IMR-90 (cell line): ENCODE results near the gene AGPS. TPM values are rescaled to one million over a fixed set of nuclear protein-coding genes. Genes with fewer than 3 reads are reported as not detected.

Source experiments
- ATAC-seq: fragments of 200-7000 bp; cut with Tn5 transposase; 2 replicates; pipeline ENCODE4 v1.9.1; 2020; ENCODE audit warnings: low read depth, mild to moderate bottlenecking, moderate library complexity
- BruUV-seq: library from RNA; stranded (reverse); fragments of 400-500 nt; replicated peaks from 2 replicates; lab custom pipeline; 2021; lab: Mats Ljungman, UMichigan
- CTCF ChIA-PET: fragments of 300-600 bp; formaldehyde crosslinking; extraction: SDS; loops from one replicate; lab custom pipeline; 2021; ENCODE audit warnings: antibody characterized with exemption; lab: Yijun Ruan, JAX
- POLR2A ChIA-PET: fragments of 300-600 bp; sonication (Branson Sonifier 250); formaldehyde crosslinking; loops from one replicate; lab custom pipeline; 2022; ENCODE audit warnings: antibody characterized with exemption; ENCODE audit not compliant: unreplicated experiment; lab: Charles Lee
- DNase-seq: peaks from one replicate; pipeline ENCODE4 v3.0.0; 2013
- H2AFZ ChIP-seq: replicated peaks from 2 replicates; pipeline ENCODE3; 2013; ENCODE audit warnings: low read length, mild to moderate bottlenecking; ENCODE audit not compliant: poor library complexity
- H2AK5ac ChIP-seq: 2 replicates; pipeline ENCODE4 v1.6.1; 2013; ENCODE audit warnings: low read depth, low read length, inconsistent platforms
- H2AK9ac ChIP-seq: replicated peaks from 2 replicates; pipeline ENCODE3; 2013; ENCODE audit warnings: mild to moderate bottlenecking, low read depth, low read length, moderate library complexity; ENCODE audit not compliant: poor library complexity
- H2BK120ac ChIP-seq: 2 replicates; pipeline ENCODE4 v1.6.1; 2013; ENCODE audit warnings: low read depth, low read length, inconsistent platforms
- H2BK15ac ChIP-seq: 3 replicates; pipeline ENCODE4 v1.6.1; 2013; ENCODE audit warnings: low read depth, low read length, inconsistent platforms
- H2BK20ac ChIP-seq: 2 replicates; pipeline ENCODE4 v1.6.1; 2013; ENCODE audit warnings: low read depth, mild to moderate bottlenecking, inconsistent platforms, low read length, moderate library complexity
- H2BK5ac ChIP-seq: 2 replicates; pipeline ENCODE4 v1.6.1; 2013; ENCODE audit warnings: mild to moderate bottlenecking, low read depth, low read length, inconsistent platforms; ENCODE audit not compliant: poor library complexity, severe bottlenecking
- H3K14ac ChIP-seq: replicated peaks from 2 replicates; pipeline ENCODE4 v1.6.1; 2013; ENCODE audit warnings: low read depth, low read length, inconsistent platforms
- H3K18ac ChIP-seq: 2 replicates; pipeline ENCODE4 v1.6.1; 2013; ENCODE audit warnings: low read depth, low read length, control low read depth
- H3K23ac ChIP-seq: 2 replicates; pipeline ENCODE4 v1.6.1; 2013; ENCODE audit warnings: low read depth, low read length, inconsistent platforms
- H3K27ac ChIP-seq: 2 replicates; pipeline ENCODE4 v1.5.1; 2013; ENCODE audit warnings: mild to moderate bottlenecking, control low read depth, low read length; ENCODE audit not compliant: insufficient read depth
- H3K27me3 ChIP-seq: 2 replicates; pipeline ENCODE4 v1.6.1; 2013; ENCODE audit warnings: low read length; ENCODE audit not compliant: control insufficient read depth, insufficient read depth
- H3K36me3 ChIP-seq: 2 replicates; pipeline ENCODE4 v1.6.1; 2013; ENCODE audit warnings: low read length, mixed read lengths; ENCODE audit not compliant: control insufficient read depth, insufficient read depth
- H3K4ac ChIP-seq: 2 replicates; pipeline ENCODE4 v1.6.1; 2013; ENCODE audit warnings: low read depth, low read length, inconsistent platforms
- H3K4me1 ChIP-seq: 2 replicates; pipeline ENCODE4 v1.6.1; 2013; ENCODE audit warnings: low read length, mixed read lengths; ENCODE audit not compliant: control insufficient read depth, insufficient read depth
- H3K4me2 ChIP-seq: 2 replicates; pipeline ENCODE4 v1.6.1; 2013; ENCODE audit warnings: low read depth, mild to moderate bottlenecking, control low read depth, low read length, moderate library complexity
- H3K4me3 ChIP-seq: 2 replicates; pipeline ENCODE4 v1.5.1; 2013; ENCODE audit warnings: low read depth, mild to moderate bottlenecking, control low read depth, low read length, moderate library complexity; ENCODE audit not compliant: insufficient read depth
- H3K56ac ChIP-seq: 2 replicates; pipeline ENCODE4 v1.6.1; 2013; ENCODE audit warnings: low read length, inconsistent platforms; ENCODE audit not compliant: insufficient read depth; ENCODE audit errors: extremely low read depth
- H3K79me1 ChIP-seq, 2 experiments: 2 replicates each; pipeline ENCODE4 v1.6.1; 2013; ENCODE audit warnings: low read length in 2 of 2, inconsistent platforms in 1 of 2, low read depth in 1 of 2
- H3K9ac ChIP-seq: 2 replicates; pipeline ENCODE4 v1.6.1; 2013; ENCODE audit warnings: low read depth, low read length, control low read depth
- H3K9me1 ChIP-seq: 2 replicates; pipeline ENCODE4 v1.6.1; 2013; ENCODE audit warnings: low read length, inconsistent platforms; ENCODE audit not compliant: insufficient read depth
- H3K9me3 ChIP-seq: 2 replicates; pipeline ENCODE4 v1.6.1; 2013; ENCODE audit warnings: low read length; ENCODE audit not compliant: control insufficient read depth, insufficient read depth
- H4K20me1 ChIP-seq: 2 replicates; pipeline ENCODE4 v1.6.1; 2013; ENCODE audit warnings: low read length, inconsistent platforms; ENCODE audit not compliant: insufficient read depth
- H4K5ac ChIP-seq: 2 replicates; pipeline ENCODE4 v1.6.1; 2013; ENCODE audit warnings: mild to moderate bottlenecking, low read depth, low read length, control low read depth
- H4K8ac ChIP-seq, 2 experiments: 2 replicates each; pipeline ENCODE4 v1.6.1; 2013; ENCODE audit warnings: low read depth in 2 of 2, low read length in 2 of 2, control low read depth in 1 of 2, inconsistent platforms in 1 of 2
- H4K91ac ChIP-seq: 2 replicates; pipeline ENCODE4 v1.6.1; 2013; ENCODE audit warnings: low read depth, low read length, inconsistent platforms; ENCODE audit not compliant: insufficient read depth
- BHLHE40 ChIP-seq: fragments of 150-350 bp; IDR thresholded peaks from 2 replicates; pipeline ENCODE4 v1.6.1; 2016; ENCODE audit warnings: mild to moderate bottlenecking, low read depth, low read length
- CHD1 ChIP-seq: IDR thresholded peaks from 2 replicates; pipeline ENCODE4 v1.6.1; 2012; ENCODE audit warnings: low read depth, low read length, improper control_type of control experiment
- MXI1 ChIP-seq: IDR thresholded peaks from 2 replicates; pipeline ENCODE4 v1.6.1; 2012; ENCODE audit warnings: low read depth, mild to moderate bottlenecking, low read length, moderate library complexity, borderline replicate concordance
- POLR2A ChIP-seq: IDR thresholded peaks from 2 replicates; pipeline ENCODE4 v1.6.1; 2012; ENCODE audit warnings: mild to moderate bottlenecking, low read depth, low read length
- RCOR1 ChIP-seq: IDR thresholded peaks from 2 replicates; pipeline ENCODE4 v1.6.1; 2012; ENCODE audit warnings: mild to moderate bottlenecking, low read length, improper control_type of control experiment; ENCODE audit not compliant: insufficient replicate concordance
- RFX5 ChIP-seq: IDR thresholded peaks from 2 replicates; pipeline ENCODE4 v1.8.0; 2012; ENCODE audit warnings: low read depth, mild to moderate bottlenecking, low read length, moderate library complexity
- WGBS, 2 experiments: methylation state at CpG; one replicate each; pipeline versions ENCODE4 v1.1.5 to v1.1.7; 2013; ENCODE audit warnings: missing lambda C conversion rate in 2 of 2; ENCODE audit not compliant: insufficient read length in 1 of 2; ENCODE audit errors: extremely low coverage in 2 of 2; 5-methylcytosine and 5-hydroxymethylcytosine counted together
- dilution Hi-C: fragments of 300-500 bp; cut with HindIII; formaldehyde crosslinking; loops from one replicate; pipeline ENCODE4 v1.14.3; 2018; ENCODE audit warnings: low sequenced_read_pairs; ENCODE audit not compliant: unreplicated experiment
- in situ Hi-C: fragments of 300-500 bp; cut with MboI; formaldehyde crosslinking; loops from 3 replicates; pipeline ENCODE4 v1.14.3; 2019; ENCODE audit warnings: low sequenced_read_pairs, inconsistent platforms, mixed read lengths
- intact Hi-C: fragments of 100-400 bp; cut with micrococcal nuclease; formaldehyde crosslinking; loops from 2 replicates; pipeline ENCODE4 v1.10.0; 2022
- polyA plus RNA-seq, 3 experiments: library from polyadenylated mRNA; depleted of rRNA; stranded (reverse); fragments of >200 nt; gene quantifications; 2 replicates each; pipeline ENCODE4 v1.2.3, GENCODE V29; 2012; ENCODE audit warnings: low replicate concordance in 1 of 3
- total RNA-seq: library from RNA; depleted of rRNA; stranded (reverse); fragments of >200 nt; gene quantifications from 2 replicates; pipeline ENCODE4 v1.2.3, GENCODE V29; 2012

Gene AGPS
- total and polyA plus RNA-seq, 2 of the 4 experiments (the other 2 are of a cell fraction), result 6.6 to 18.6 TPM

- TF ChIP-seq POLR2A (no peak), CHD1 (no peak), MXI1 (no peak), RCOR1 (no peak), RFX5 (no peak), BHLHE40 (no peak)
- no peak overlapping the region for H4K91ac ChIP-seq
- no peak overlapping the region for H2AK5ac ChIP-seq
- no peak overlapping the region for H3K14ac ChIP-seq
- no peak overlapping the region for H3K18ac ChIP-seq
- H4K20me1 ChIP-seq, result no peaks in the 10 kb centered on the region
- H4K5ac ChIP-seq, result no peak overlapping the region
- H3K56ac ChIP-seq, result no peak overlapping the region
- no CpG with 5 or more reads among the region's 1 CpG for WGBS, 2 experiments
- in situ Hi-C loops, result no loop called here
- no peak overlapping the region for H3K9ac ChIP-seq
- BruUV-seq, result no TSS peak
- no peaks in the 10 kb centered on the region; the same call in 1 of the 2 replicates for H3K27me3 ChIP-seq
- ATAC-seq (no peak), DNase-seq (no peak)
- CTCF ChIA-PET, result no interaction called here
- H3K27ac ChIP-seq, result no peak overlapping the region
- H3K4me2 ChIP-seq, result no peak overlapping the region
- H2BK15ac ChIP-seq, result no peak overlapping the region
- H3K9me3 ChIP-seq, result no peaks in the 10 kb centered on the region
- no peak overlapping the region for H2BK120ac ChIP-seq
- no peaks in the 10 kb centered on the region for H3K36me3 ChIP-seq
- no peak overlapping the region for H3K23ac ChIP-seq
- dilution Hi-C loops, result no loop called here
- H3K79me1 ChIP-seq, result no peaks in the 10 kb centered on the region
- H2AFZ ChIP-seq, result no peak overlapping the region
- POLR2A ChIA-PET, result no interaction called here
- H3K4me1 ChIP-seq, result no peaks in the 10 kb centered on the region
- intact Hi-C loops, result no loop called here
- no peak overlapping the region for H3K4ac ChIP-seq
- no peak overlapping the region for H2BK20ac ChIP-seq
- H4K8ac ChIP-seq, result no peak overlapping the region
- no peak overlapping the region for H2AK9ac ChIP-seq
- no peak overlapping the region for H2BK5ac ChIP-seq
- no peak overlapping the region for H3K4me3 ChIP-seq
- no peaks in the 10 kb centered on the region for H3K9me1 ChIP-seq
Observed at GRCh38 chr2:177586154-177586553, 193.6 kb downstream of the AGPS start.
